Lung (tissue), 16 donors: ENCODE results near the gene ENTPD1. TPM values are rescaled to one million over a fixed set of nuclear protein-coding genes. Genes with fewer than 3 reads are reported as not detected.

Source experiments
- ATAC-seq: fragments of 200-7000 bp; cut with Tn5 transposase; one replicate; pipeline ENCODE4 v1.9.1; 2020; ENCODE audit warnings: moderate number of reproducible peaks; ENCODE audit not compliant: insufficient read depth, low FRiP score
- DNase-seq, 3 donors: peaks; one replicate each; pipeline ENCODE4 v3.0.0-alpha.2; 2013 to 2017
- H3K27ac ChIP-seq, 2 donors: one replicate each; pipeline ENCODE4 v1.5.1; 2013; ENCODE audit warnings: mild to moderate bottlenecking in 2 of 2, moderate library complexity in 2 of 2, control low read depth in 1 of 2, inconsistent platforms in 1 of 2, low read depth in 1 of 2, low read length in 1 of 2
- H3K27me3 ChIP-seq, 3 donors: one replicate each; pipeline ENCODE4 v1.5.1; 2013; ENCODE audit warnings: low read length in 2 of 3; ENCODE audit not compliant: control insufficient read depth in 3 of 3, insufficient read depth in 3 of 3
- H3K36me3 ChIP-seq, 4 donors: one replicate each; pipeline ENCODE4 v1.5.1; 2013; ENCODE audit warnings: low read length in 4 of 4, mild to moderate bottlenecking in 1 of 4, moderate library complexity in 1 of 4; ENCODE audit not compliant: control insufficient read depth in 4 of 4, insufficient read depth in 4 of 4
- H3K4me1 ChIP-seq, 5 donors: one replicate each; pipeline ENCODE4 v1.5.1; 2013; ENCODE audit warnings: low read length in 5 of 5, mild to moderate bottlenecking in 2 of 5, moderate library complexity in 1 of 5; ENCODE audit not compliant: control insufficient read depth in 5 of 5, insufficient read depth in 5 of 5
- H3K4me3 ChIP-seq: one replicate; pipeline ENCODE4 v1.5.1; 2013; ENCODE audit warnings: mild to moderate bottlenecking, control low read depth, moderate library complexity
- H3K9ac ChIP-seq, 2 donors: one replicate each; pipeline ENCODE4 v1.5.1; 2013; ENCODE audit warnings: low read length in 2 of 2, control low read depth in 1 of 2; ENCODE audit not compliant: insufficient read depth in 1 of 2
- H3K9me3 ChIP-seq, 4 donors: one replicate each; pipeline ENCODE4 v1.5.1; 2013; ENCODE audit warnings: low read length in 3 of 4, mild to moderate bottlenecking in 1 of 4, moderate library complexity in 1 of 4; ENCODE audit not compliant: control insufficient read depth in 4 of 4, insufficient read depth in 3 of 4
- WGBS, 2 donors: extraction: QIAGEN DNeasy Blood & Tissue Kit; methylation state at CpG; one replicate each; pipeline ENCODE4 v1.1.7; 2013; 5-methylcytosine and 5-hydroxymethylcytosine counted together
- long read RNA-seq, 5 donors: transcript quantifications; one replicate each; lab custom pipeline, GENCODE V29; 2026
- polyA plus RNA-seq, 2 donors: library from polyadenylated mRNA; stranded (reverse); fragments of 200-250 nt; gene quantifications; one replicate each; pipeline ENCODE4 v1.2.1, GENCODE V29; 2013
- total RNA-seq, 2 donors: library from RNA; depleted of rRNA in 1 of 2; stranded (reverse); fragments of >200 nt in 1 of 2; gene quantifications; one replicate each; pipeline ENCODE4 v1.2.1, GENCODE V29; 2014 to 2021
- TF ChIP-seq, protein P1 (sequence below): IDR thresholded peaks from 2 replicates; pipeline ENCODE4 v1.5.1; 2012; ENCODE audit warnings: mild to moderate bottlenecking; ENCODE audit errors: control extremely low read depth, extremely low read depth
- donor health status: control.
- donor health status: control.
- donor health status: Bipolar disorder and iron deficiency.
- donor health status: healthy.
- donor health status: DM: yes; HTN: yes; CAD: no.

ENTPD1 gene, protein sequence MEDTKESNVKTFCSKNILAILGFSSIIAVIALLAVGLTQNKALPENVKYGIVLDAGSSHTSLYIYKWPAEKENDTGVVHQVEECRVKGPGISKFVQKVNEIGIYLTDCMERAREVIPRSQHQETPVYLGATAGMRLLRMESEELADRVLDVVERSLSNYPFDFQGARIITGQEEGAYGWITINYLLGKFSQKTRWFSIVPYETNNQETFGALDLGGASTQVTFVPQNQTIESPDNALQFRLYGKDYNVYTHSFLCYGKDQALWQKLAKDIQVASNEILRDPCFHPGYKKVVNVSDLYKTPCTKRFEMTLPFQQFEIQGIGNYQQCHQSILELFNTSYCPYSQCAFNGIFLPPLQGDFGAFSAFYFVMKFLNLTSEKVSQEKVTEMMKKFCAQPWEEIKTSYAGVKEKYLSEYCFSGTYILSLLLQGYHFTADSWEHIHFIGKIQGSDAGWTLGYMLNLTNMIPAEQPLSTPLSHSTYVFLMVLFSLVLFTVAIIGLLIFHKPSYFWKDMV
- total RNA-seq (10 to 100 TPM; 20.9 to 46.6 TPM), polyA plus RNA-seq (10 to 100 TPM in 1 of 2 donors, 1 to 10 TPM in 1; 5.5 to 15.6 TPM)
- long read RNA-seq, donor 1, partial matches to known transcripts: 43 of 47 reads
- long read RNA-seq, donor 1, other reads (novel, unspliced or antisense): 0 of 47 reads
- long read RNA-seq, donor 2, partial matches to known transcripts: 0 of 1 reads
- long read RNA-seq, donor 2, other reads (novel, unspliced or antisense): 0 of 1 reads
- long read RNA-seq, donor 3, partial matches to known transcripts: 0 of 2 reads
- long read RNA-seq, donor 3, other reads (novel, unspliced or antisense): 0 of 2 reads
- long read RNA-seq, donor 4: 0 reads
- long read RNA-seq, donor 5, partial matches to known transcripts: 0 of 4 reads
- long read RNA-seq, donor 5, other reads (novel, unspliced or antisense): 0 of 4 reads

DNA sequence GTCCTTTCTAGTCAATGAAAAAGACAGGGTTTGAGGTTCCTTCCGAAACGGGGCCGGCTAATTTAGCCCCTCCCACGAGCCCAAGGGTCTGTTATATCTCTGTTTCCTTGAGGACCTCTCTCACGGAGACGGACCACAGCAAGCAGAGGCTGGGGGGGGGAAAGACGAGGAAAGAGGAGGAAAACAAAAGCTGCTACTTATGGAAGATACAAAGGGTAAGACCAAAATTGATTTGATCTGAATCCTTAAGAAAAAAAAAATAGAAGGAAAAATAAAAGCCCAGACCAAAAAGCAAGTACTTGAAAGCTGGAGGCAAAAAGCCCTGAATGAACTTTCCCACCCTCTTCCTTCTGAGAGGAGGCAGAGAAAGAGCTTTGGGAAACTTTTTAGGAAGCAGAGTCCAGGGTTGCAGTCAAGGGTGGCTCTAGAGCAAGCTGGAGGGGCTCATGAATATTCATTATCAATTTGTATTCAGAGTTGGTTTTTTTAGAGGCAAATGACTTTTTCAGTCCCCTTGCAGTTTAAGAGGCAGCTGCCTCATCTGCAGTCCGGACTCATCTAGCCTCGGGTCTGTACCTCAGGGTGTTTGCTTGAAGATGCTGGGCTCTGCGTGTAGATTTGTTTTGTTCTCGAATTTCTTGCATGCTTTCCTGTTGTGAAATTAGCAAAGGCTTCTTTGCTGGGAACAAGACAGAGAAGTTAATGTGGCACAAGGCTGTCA, at the start of gene ENTPD1:
ENTPD1 (plus strand) TSS at position 123 of the 721 bp plus-strand sequence; CDS start at position 200, 77 bp downstream.
- TF ChIP-seq, protein P1, sequence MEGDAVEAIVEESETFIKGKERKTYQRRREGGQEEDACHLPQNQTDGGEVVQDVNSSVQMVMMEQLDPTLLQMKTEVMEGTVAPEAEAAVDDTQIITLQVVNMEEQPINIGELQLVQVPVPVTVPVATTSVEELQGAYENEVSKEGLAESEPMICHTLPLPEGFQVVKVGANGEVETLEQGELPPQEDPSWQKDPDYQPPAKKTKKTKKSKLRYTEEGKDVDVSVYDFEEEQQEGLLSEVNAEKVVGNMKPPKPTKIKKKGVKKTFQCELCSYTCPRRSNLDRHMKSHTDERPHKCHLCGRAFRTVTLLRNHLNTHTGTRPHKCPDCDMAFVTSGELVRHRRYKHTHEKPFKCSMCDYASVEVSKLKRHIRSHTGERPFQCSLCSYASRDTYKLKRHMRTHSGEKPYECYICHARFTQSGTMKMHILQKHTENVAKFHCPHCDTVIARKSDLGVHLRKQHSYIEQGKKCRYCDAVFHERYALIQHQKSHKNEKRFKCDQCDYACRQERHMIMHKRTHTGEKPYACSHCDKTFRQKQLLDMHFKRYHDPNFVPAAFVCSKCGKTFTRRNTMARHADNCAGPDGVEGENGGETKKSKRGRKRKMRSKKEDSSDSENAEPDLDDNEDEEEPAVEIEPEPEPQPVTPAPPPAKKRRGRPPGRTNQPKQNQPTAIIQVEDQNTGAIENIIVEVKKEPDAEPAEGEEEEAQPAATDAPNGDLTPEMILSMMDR: no peak
- H3K4me3 ChIP-seq: peak within 1 kb of the TSS; percentile 22
- peaks cover 0 to 10% (median 0%) of the 10 kb centered on the region in 5 donors for H3K4me1 ChIP-seq
- H3K27ac ChIP-seq: peak within 1 kb of the TSS in 1 of 2 donors; percentile 86
- ATAC-seq (peak; percentile 15), DNase-seq (peak; percentile 16 to 51 (median 30))
- 1 to 3% methylated on average over 11 of the region's 11 CpGs for WGBS, 2 donors
- no peaks in the 10 kb centered on the region for H3K27me3 ChIP-seq
- H3K36me3 ChIP-seq: no peaks in the 10 kb centered on the region
- H3K9ac ChIP-seq: peak within 1 kb of the TSS in 1 of 2 donors; percentile 34
- no peaks in the 10 kb centered on the region for H3K9me3 ChIP-seq

DNA sequence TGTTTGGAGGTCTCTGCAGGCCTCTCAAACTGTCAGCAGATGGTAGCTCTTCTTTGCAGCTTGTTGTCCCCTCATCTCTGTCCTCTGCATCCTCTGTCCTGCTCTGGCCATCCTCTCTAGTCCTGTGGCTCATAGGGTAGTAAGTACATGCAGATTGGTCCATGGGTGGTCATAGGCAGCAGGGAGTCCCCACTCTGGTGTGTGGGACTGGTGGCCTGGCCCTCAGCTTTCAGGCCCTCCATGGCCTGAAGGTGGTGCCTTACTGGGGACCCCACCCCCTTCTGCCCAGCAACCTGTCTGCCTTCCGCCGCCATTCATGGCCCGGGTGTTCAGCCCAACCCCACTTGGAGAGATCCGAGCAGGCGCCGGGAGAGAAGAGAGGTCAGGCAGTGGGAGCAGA, 49.4 kb upstream of the ENTPD1 start:
- Histone ChIP-seq H3K27ac (no peak overlapping the region), H3K27me3 (no peaks in the 10 kb centered on the region), H3K9me3 (no peaks in the 10 kb centered on the region), H3K4me3 (no peak overlapping the region), H3K36me3 (no peaks in the 10 kb centered on the region), H3K4me1 (no peaks in the 10 kb centered on the region), H3K9ac (no peak overlapping the region)
- TF ChIP-seq, protein P1: no peak
- WGBS, 2 donors: 48 to 50% methylated on average over 6 of the region's 6 CpGs
- ATAC-seq (no peak), DNase-seq (no peak)

DNA sequence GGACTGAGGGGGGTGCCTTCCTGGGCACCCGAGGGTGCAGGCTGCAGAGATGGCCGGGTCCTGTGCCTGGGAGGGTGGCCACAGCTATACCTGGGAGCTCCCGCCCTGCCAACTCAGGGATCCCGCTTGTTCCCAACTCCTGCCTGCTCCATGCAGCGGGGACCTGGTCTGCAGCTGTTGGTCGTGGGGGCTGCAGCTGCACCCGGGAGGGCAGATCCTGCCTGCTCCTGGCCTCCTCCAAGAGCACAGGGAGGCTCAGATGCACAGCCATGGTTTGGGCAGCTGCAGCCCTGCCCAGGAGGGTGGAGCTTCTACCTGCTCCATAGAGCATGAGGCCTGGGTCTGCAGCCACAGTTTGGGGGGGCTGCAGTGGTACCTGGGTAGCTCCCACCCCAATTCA, 49.0 kb upstream of the ENTPD1 start:
- 89 to 100% methylated on average over 7 of the region's 7 CpGs for WGBS, 2 donors
- DNase-seq: no peak
- TF ChIP-seq, protein P1: no peak

More for the DNA sequence above, 49.0 kb upstream of the ENTPD1 start:
- Histone ChIP-seq H3K4me3 (no peak overlapping the region), H3K9ac (no peak overlapping the region), H3K36me3 (no peaks in the 10 kb centered on the region), H3K9me3 (no peaks in the 10 kb centered on the region), H3K27ac (no peak overlapping the region), H3K27me3 (no peaks in the 10 kb centered on the region), H3K4me1 (no peaks in the 10 kb centered on the region)
- ATAC-seq: no peak
